SK-N-SH treated with all-trans-retinoic acid at 6 μM for 48 hours (cell line): ENCODE results near the gene MGMT.

Experiments used
- ESRRG ChIP-seq: fragments of 250-450 bp; sonication (Bioruptor Pico); IDR thresholded peaks from 2 replicates; pipeline ENCODE4 v1.6.1; 2021; ENCODE audit warnings: mild to moderate bottlenecking
- GLIS3 ChIP-seq: fragments of 250-450 bp; sonication (Bioruptor Pico); IDR thresholded peaks from 2 replicates; pipeline ENCODE4 v1.5.0; 2020; ENCODE audit warnings: mild to moderate bottlenecking, moderate library complexity
- PPARA ChIP-seq: fragments of 250-450 bp; sonication (Bioruptor Pico); IDR thresholded peaks from 2 replicates; pipeline ENCODE4 v1.5.0; 2020; ENCODE audit warnings: mild to moderate bottlenecking, borderline replicate concordance
- TCF4 ChIP-seq: fragments of 250-450 bp; sonication (Bioruptor Pico); IDR thresholded peaks from 2 replicates; pipeline ENCODE4 v1.8.0; 2021; ENCODE audit warnings: mild to moderate bottlenecking, moderate library complexity, borderline replicate concordance
- TF ChIP-seq, protein P1 (sequence below): fragments of 250-450 bp; sonication (Bioruptor Pico); IDR thresholded peaks from 2 replicates; pipeline ENCODE4 v1.8.0; 2021; ENCODE audit warnings: low read depth, mild to moderate bottlenecking, moderate library complexity, borderline replicate concordance

- TF ChIP-seq TCF4 (CRISPR knock-in tag) (no peak), PPARA (CRISPR knock-in tag) (no peak), ESRRG (CRISPR knock-in tag) (no peak), GLIS3 (no peak)
- TF ChIP-seq, protein P1, sequence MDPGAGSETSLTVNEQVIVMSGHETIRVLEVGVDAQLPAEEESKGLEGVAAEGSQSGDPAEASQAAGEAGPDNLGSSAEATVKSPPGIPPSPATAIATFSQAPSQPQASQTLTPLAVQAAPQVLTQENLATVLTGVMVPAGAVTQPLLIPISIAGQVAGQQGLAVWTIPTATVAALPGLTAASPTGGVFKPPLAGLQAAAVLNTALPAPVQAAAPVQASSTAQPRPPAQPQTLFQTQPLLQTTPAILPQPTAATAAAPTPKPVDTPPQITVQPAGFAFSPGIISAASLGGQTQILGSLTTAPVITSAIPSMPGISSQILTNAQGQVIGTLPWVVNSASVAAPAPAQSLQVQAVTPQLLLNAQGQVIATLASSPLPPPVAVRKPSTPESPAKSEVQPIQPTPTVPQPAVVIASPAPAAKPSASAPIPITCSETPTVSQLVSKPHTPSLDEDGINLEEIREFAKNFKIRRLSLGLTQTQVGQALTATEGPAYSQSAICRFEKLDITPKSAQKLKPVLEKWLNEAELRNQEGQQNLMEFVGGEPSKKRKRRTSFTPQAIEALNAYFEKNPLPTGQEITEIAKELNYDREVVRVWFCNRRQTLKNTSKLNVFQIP (CRISPR knock-in tag) = no peak
These were observed 47.8 kb downstream of the MGMT start for GRCh38 chr10:129514568-129515451.
